Stimulated activated CD4-positive, alpha-beta T cell treated with anti-CD3 and anti-CD28 coated beads, Interleukin-2, amount 100 ng/mL, for 24 hours (primary cell): ENCODE data around the gene BOC.
A peak's percentile ranks its signal among the peaks of the same experiment; 100 is the strongest.

Experiments
- DNase-seq, 2 donors: peaks; one replicate each; pipeline ENCODE4 v3.0.0-alpha.2; 2020

BOC gene

DNA sequence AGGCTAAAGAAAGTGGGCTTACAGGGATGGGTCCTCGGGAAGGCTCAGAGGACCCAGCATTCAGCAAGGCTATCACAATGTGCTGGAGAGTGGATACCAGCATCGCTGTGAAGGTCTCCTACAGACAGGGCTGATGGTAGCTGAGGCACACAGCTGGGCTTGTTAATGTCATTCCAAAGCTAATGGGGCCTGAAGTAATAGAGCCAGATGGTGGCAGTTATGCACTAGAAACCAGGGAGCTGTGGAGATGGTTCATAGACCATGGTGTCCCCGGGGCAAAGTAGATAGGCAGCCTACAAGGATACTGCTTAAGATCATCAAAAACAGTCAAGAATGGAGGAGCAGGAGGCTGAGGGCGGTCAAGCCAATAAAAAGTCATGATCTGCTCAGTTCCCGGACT, 24.8 kb upstream of the BOC start:
- DNase-seq: no peak

DNA sequence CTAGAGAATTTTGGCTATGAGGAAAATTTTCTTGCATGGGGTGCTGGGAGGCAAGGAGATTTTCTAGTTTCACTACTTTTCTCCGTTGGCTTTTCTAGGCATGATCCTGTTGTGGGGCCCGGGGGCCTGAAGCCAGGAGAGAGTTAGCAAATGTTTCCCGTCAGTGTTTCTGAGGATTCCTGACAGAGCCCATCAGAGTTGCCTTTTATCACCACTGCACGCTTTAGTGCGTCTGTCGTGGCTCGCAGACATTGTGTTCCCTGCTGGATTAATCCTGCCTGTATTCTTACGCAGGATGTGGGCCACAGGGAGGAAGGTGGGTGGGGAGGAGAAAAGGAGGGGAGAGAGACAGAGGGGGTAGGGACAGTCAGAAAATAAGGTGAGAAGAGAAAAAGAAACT, 18.1 kb upstream of the BOC start:
- DNase-seq: no peak

DNA sequence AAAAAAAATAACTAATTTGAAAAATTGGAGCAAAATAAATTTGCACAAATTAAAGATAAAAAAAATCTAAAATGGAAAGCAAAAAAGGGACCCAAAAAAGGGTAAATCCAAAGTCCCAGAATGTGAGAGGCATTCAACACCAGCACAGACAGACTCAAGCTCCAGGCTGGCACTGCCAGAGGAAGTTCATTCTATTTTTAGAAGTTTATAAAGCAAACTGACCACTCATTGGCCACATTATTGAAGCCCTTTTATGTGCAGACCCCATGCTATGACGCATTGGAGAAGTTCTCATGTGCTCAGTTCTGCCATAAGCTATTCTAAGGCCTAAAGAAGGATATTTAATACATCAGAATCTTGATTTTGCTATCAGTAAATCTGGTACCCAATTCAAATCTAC, 17.6 kb upstream of the BOC start:
- DNase-seq: no peak

DNA sequence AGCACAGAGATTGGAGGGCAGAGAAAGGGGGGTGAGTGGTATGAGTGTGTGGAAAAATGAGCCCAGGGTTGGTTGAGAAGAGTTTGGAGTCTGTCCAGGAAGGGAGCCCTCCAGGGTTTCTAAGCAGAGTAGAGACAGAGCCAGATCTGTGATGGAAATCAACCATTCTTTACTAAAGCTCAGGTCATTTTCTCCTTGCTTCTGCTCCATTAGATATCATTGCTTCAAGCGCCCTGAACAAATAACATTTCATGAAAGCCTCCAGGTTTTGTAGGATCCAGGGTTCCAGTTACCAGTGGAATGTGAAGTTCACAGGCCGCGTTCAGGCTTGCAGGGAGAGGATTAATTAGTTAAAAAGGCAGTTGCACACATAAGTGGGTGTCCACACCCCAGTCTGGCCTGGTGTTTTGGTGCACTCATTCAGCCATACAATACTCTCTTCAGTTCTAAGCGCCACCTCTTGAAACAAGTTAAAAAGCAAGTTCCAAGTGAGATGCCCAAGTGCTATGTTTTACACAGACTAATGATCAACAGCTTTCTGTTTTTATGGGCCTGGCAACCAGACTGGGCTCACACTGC, 16.4 kb upstream of the BOC start:
- no peak for DNase-seq

DNA sequence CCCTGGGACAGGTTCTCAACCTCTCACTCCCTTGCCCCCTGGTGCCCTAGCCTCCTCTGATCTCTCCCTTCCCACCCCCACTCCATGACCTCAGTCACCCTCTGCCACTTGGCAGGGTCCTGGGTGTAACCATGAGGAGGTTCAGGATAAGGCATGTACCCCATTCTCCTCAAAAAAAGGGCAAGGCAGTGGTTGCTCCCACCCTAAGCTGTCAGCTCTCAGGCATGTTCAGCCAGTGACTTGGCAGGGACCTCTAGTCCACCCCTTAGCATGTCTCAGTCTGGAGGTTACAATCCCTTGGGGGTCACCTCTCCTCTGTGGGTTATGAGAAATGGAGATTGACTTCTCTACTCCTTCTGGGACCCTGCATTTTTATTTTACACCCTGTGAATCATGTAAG, 11.0 kb upstream of the BOC start:
- no peak for DNase-seq

DNA sequence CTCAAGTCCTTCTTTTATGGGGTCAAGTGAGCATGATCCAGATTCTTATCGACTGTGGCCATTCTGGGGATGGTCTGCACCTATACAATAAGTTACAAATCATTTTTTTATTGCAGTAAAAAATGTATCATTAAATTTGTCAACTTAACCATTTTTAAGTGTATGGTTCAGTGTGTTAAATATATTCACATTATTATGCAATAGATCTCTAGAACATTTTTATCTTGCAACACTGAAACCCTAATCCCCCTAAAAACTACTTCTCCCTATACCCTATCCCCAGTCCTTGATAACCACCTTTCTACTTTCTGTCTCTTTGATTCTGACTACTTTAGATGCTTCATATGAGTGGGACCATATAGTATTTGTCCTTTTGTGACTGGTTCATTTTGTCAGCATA, 10.4 kb upstream of the BOC start:
- no peak for DNase-seq

DNA sequence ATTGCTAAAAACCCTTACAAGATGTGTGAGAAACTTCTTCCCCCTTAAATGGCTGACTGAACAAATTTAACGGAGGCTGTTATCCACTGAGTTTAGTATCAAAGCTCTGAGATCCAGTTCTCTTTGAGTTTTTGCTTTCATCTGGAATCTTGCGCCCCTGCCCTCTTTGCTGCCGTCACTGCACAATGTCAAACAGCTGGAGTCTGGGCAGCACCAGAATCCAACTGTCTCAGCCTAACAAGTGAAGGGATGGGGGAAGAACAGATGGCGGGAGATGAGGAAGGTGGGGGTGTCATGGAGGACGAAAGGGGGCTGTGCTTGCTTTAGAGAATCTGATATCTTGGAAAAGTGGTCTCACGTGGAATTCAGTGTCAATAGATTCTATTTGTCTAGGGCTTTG, 7.0 kb upstream of the BOC start:
- DNase-seq: no peak

DNA sequence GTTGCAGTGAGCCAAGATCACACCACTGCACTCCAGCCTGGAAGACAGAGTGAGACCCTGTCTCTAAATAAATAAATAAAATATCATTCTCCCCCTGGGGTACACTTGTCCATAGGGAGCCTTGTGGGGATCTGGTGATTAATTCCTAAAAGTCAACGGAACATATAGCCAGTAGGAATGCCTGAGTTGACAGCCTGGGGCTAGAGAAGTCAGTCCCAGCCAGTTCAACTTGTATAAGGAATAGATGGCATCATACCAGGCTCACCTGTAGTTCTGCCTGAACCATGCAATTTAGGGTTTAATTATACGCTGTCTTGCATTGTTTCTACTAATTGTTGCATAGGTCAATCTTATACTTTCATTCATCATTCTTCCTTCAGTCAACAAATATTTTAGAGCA, 5.9 kb upstream of the BOC start:
- no peak for DNase-seq

DNA sequence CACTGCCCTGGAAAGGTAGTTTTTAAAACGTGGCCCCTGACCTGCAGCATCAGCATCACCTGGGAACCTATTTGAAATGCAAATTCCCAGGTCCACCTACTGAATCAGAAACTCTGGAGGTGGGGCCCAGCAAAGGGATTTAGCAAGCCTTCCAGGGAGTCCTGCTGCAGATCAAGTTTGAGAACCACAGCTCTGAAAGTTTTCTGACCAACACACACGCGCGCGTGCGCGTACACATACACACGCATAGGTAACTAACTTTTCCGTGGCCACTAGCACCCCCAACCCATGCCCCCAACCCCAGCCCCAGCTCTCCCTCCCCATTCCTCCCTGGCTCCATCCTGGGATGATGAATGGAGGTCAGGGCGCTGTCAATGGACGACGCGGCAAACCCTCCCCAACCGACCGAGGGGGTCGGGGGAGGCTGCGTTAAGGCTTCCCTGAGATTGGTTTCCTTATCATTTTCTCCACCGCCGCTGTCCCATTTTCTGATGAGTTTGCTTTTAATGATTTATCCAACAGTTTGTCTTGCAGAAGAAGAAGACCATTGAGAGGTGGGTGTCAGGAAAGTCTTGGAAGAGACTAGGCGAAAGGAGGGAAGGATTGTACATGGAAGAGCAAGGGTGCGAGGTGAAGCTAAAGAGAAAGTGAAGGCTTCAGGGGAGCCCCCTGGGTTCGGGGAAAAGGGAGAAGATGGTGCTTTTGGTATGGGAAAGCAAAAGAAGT, 590 bp upstream of the BOC start:
- no peak for DNase-seq

DNA sequence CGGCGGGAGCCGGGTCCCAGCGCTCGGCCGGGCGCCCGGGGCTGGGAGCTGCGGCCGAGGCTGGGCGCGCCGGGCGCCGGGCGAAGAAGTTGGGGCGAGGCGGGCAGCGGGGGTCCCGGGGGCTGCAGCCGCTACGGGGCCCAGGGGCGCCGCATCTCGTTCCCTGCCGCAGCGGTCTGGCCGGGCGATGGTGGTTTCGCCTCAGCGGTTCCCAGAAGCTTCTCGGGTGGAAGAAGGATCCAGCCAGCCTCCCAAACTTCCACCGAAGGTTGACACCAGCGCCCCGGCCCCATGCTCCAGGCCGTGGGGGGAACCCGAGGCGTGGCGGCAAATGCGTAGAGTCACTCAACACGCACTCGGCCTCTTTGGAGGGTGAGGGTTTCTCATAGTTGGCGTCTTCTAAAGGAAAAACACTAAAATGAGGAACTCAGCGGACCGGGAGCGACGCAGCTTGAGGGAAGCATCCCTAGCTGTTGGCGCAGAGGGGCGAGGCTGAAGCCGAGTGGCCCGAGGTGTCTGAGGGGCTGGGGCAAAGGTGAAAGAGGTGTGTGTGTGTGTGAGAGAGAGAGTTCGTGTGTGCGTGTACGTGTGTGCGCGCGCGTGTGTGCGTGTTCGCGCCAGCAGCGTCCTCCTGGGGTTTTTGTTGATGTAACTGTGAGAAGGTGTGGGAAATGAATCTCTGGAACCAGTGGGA, 940 bp downstream of the BOC start:
- DNase-seq: peak in 1 of 2 donors; percentile 14

DNA sequence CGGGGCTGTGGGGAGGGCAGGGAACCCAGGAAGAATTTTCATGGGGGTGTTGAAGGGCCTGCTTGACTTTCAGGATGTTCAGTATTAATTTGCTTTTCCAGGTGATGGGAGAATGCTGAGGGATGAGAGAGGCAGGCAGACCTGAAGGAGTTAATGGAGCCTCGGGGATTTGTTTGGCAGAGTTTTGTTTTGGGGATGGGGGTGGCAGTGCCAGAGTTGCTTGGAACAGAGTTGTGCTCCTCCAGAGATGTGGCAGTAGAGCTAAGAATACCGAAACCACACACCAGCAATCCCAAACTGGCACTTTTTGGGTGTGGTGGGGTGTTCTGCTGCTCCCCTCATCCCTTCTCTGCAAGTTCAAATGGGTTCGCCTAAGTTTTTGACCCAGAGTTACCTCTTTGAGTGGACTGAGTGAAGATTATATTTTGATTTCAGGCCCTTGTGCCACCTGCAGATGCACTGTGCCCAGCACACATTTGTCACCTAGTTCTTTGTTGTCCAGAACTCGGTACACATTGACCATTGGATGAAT, 1.6 kb downstream of the BOC start:
- DNase-seq: no peak

DNA sequence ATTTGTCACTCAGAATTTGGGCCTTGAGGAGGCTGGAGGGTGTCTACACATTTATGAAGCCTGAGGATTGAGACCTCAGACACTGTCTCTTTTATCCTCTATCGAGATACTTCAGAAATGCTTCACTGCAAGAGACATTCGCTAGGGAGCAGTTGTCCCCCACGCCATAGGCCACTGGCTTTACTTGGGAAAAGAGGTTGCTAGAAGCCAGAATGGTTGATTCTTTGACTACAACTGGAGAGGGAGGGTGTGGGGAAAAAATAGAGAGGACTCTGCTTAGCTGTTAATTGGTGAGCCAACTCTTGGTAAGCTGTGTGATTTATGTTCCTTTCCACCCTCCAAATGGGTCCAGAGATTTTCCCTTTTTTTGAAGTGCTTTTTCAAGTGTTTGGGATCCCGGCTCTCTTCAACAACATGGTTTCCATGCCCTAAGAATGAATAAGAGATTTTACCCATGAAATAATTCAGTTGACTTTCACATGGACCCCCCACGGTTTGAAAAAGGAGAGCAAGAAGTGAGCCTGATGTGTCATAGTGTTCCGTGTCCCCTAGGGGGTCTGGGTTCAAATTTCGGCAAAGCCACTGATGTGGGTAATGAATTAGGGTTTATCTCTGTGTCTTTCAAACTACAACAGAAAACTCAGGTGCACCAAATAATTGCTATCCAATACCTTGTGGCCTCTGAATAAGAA, 2.7 kb downstream of the BOC start:
- DNase-seq: no peak

DNA sequence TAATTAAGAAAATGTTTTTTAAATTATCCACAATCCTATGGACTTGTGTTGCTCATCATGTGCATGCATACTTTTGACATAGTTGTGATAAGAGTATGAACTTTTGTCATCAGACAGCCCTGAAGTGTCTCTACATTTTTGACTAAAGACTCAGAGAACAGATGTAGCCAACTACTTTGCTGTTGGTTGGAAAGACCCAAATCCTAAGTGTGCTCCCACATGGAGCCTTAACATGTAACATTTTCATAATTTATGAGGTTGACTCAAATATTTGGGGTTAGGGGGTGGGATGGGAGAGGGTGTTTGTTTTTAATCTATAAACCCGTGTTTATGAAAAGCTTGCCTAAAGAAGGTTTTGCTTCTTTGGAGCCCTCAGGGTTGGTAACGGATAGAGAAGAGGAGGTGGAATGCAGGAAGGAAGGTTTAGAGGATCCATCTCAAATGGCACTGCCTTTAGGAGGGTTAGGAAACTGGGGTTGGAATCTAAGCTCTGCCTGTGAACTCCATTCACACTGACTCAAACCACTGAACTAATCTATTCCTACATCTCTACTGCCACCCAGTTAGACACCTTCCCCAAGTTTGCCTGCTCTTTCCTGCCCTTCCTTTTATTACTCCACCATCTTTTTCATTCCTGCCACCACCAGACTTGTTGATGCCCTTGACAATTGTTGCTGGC, 3.7 kb downstream of the BOC start:
- DNase-seq: no peak

DNA sequence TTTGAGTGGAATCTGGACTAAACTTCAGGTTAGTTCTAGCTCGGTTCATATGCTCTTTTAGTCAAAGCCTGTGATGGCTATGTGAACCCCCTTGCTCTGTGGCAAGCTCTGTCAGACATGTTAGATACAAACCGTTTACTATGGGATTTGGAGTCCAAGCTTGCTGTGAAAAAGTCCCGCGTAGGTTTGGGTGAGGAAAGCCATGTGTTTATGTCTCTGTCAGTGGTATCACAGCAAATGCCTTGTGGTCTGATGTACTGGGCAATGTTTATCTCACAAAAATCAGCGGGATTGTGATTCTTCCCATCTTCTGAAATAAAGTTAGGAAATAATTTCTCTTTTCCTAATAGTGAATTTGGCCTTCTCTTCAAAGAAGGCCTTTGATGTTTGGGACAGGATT, 5.0 kb downstream of the BOC start:
- no peak for DNase-seq

DNA sequence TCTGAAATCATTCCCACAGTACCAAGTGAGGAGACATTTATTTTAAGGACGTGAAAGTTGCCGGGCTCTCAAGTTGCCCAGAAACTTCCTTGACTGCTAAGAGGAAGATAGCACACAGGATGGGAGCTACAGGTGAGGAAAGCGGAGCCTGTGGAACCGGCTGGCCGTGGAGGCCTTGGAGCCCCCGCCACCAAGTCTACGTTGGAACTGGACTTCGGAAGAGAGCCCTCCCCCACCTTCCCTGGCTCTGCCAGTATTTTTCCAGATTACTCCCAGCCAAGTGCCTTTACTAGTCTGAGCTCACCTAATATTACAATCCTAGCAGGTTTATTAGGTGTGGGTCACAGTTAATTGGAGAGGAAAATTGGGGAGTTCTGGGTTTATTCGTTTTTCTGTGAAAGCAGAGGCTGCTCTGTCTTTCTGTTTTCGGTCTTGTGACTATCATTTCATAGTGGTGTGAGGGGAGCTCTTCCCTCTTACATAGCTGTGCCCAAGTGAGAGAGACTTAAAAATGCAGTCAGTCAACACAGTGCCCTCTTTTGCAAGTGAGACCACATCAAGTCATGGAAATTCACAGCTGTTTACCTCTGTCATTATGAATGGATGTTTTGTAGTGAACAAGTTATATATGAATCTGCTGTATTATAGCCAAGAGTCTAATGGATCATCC, 6.8 kb downstream of the BOC start:
- DNase-seq: no peak

DNA sequence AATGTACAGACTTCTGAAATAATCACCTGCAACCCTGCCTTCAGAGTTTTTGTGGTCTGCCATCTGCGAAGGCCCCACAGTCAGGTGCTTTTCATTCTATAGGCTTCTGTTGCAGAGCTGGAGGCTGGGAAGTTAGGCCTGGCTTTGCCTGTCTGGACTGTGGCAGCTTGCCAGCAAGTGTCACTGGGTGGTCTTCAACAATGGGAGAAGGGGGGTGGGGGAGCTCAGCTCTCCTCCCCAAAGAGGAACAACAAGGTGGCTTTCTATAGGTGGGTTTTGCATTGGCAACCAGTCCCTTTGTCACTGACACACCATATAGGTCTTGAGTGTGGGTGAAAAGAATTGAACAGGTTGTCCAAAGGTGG, 7.3 kb downstream of the BOC start:
- DNase-seq: no peak

DNA sequence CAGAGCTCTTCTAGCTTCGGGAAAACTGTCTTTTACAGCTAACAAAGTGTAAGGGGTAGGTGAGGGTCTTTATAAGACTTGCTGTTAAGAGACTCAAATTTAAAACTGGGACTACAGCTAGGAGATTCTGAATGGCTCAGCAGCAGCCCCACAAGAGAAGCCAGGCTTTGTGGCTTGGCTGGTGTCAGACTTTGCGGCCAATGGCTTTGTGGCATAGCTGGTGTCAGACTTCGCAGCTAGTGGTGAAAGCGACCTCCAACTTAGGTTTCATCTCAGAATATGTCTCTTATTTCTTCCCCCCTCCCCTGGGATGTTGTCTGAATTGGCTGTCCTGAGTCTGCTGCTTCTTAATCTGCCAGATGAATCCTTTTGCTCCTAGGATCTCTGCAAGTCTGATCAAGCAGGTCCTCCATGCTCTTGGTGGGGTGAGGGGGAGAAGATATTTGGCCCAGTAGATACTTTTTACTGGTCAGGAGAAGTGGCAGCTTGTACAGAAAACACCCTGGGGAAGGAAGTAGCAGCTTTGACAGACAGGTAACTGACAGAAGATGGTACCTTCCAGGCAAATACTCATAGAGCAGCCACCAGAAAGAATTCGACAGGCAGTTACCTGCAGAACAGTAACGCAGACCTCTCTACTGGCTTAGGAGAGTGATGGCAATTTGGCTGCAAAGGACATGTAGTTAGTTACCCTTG, 8.4 kb downstream of the BOC start:
- DNase-seq: no peak

DNA sequence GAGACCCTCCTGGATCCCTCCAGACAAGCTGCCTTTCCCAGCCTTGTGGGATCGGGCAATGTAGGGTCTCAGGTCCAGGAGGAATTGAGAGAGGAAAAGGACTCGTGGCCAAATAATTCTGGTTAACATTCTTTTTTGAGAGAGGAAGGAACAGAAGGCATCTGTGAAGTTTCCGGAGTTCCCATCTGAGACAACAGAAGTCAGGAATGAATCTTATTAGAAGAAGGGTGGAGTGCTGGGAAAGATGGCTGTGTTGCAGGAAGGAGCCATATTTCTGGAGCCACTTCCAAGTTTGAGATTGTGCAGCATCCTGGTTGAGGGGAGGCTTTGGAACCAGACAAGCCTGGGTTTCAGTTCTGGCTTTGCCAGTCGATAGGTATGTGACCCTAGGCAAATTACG, 9.4 kb downstream of the BOC start:
- DNase-seq: no peak

DNA sequence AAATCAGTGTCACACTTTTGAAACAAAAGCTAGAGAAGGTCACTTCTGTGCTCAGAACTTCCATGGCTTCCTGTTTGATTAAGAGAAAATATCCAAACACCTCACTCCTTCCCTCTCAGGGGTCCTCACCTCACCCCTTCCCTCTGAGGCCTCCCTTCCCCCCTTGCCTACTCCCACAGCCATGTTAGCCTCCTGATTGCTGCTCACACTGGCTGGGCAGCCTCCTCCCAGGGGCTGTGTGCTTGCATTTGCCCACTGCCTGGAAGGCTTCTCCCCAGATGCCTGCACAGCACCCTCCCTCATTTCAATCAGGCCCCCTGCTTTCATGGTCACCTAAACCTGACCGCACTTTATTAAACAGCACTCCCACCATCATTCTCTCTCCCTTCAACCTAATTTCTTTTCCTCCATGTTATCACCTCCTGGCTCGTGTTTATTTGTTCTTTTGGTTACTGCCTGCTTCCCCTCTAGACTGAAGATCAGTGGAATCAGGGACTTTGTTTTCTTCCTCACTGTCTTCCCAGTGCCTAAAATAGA, 10.4 kb downstream of the BOC start:
- DNase-seq: no peak

DNA sequence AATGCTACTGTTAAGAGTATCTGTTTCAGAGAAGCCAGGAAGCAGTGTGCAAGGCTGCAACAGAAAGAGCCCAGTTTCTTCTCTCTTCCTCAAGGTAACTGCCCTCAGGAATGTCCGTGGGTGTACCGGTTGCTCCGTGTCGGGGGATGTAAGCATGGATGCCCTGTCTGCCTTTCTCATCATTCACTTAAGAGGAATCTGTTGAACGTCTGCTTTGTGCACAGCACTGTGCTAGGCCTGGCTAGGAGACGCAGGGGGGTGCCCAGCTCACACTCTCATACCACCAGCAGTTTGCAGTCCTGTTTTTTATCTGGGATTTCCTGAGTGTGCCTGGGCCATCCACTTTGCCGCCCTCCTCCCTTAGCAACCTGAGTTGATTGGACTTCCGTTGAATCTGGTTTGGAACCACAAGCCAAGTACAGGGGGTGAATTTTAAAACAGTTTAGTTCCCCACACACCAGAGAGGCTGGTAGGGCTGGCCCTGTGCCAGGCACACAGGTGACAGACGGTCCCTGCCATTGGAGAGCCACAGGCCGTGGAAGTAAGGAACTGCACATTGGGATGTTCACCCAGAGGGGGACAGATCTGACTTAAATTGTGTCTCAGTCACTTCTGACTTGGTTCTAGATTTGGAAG, 11.2 kb downstream of the BOC start:
- DNase-seq: no peak
